Measurements from ENCODE around the gene ECSIT. TPM values are rescaled to one million over a fixed set of nuclear protein-coding genes. Genes with fewer than 3 reads are reported as not detected.

The ECSIT gene
- total and polyA plus RNA-seq, 12 donors: 28.7 to 122 (median 67.0) TPM

DNA sequence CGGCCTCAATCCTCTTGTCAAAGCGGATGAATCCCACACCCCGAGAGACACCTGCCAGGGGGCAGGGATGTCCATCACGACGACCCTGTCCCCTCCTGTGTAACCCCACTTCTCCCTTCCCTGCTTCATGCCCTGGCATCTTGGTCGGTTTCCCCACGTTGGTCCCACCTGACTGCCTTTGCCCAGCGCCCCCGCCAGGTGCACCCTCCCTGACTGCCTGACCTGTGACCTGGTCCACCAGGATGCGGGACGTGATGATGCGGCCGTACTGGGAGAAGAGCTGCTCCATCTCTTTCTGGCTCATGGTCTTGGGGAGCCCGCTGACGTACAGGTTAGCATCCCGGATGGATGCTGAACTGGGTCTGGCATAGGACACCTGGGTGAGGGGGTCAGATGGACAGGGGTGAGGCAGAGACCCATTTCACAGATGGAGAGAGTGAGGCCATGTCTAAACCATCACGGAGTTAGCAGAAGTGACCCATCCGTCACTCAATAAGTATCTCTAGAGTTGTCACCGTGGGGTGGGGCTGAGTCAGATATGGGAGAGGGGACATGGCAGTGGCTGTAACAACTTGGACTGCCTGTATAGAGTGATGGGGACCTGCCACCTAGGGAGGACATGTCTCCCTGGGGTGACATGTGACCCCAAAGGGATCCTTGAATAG is 70.6 kb downstream of the ECSIT start:
- WGBS, 4 donors: 83 to 89% (median 87%) methylated on average over 18 to 19 of the region's 19 CpGs
- no peak for DNase-seq
- intact Hi-C loops (cut with DNase I): no loop called here
- no peaks in the 10 kb centered on the region for H3K36me3 ChIP-seq (replicated peaks in 1 of 2)
- no peak for TF ChIP-seq POLR2A (IDR thresholded peaks at IDR 0.05)
- TF ChIP-seq, protein P1, sequence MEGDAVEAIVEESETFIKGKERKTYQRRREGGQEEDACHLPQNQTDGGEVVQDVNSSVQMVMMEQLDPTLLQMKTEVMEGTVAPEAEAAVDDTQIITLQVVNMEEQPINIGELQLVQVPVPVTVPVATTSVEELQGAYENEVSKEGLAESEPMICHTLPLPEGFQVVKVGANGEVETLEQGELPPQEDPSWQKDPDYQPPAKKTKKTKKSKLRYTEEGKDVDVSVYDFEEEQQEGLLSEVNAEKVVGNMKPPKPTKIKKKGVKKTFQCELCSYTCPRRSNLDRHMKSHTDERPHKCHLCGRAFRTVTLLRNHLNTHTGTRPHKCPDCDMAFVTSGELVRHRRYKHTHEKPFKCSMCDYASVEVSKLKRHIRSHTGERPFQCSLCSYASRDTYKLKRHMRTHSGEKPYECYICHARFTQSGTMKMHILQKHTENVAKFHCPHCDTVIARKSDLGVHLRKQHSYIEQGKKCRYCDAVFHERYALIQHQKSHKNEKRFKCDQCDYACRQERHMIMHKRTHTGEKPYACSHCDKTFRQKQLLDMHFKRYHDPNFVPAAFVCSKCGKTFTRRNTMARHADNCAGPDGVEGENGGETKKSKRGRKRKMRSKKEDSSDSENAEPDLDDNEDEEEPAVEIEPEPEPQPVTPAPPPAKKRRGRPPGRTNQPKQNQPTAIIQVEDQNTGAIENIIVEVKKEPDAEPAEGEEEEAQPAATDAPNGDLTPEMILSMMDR (IDR thresholded peaks at IDR 0.05): no peak
- no peak overlapping the region for H3K27ac ChIP-seq
- no peak overlapping the region for H3K4me3 ChIP-seq
- peaks cover 0 to 5% of the 10 kb centered on the region in 2 donors for H3K4me1 ChIP-seq (replicated peaks in 1 of 2)
- H3K27me3 ChIP-seq: no peaks in the 10 kb centered on the region
- no peaks in the 10 kb centered on the region for H3K9me3 ChIP-seq (replicated peaks in 1 of 3)

DNA sequence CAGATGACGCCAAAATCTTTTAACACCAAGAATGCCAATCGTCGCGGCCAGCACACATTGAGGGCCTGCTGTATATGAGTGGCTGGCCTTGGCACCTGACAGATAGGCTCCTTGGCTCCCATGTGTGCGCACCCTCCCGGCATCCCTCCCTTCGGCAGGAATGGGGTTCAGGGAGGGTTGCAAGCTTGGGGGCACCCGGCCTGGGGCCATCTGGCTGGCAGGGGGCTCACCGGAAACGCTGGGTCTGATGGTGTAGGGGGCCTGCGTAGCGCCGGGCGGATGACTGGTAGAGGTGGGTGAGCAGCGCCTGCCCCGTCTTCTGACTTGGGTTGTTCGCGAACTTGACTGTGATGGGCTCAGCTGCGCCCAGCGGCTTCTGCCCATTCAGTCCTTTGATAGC is 71.1 kb downstream of the ECSIT start:
- TF ChIP-seq, protein P1 (IDR thresholded peaks at IDR 0.05): no peak
- H3K9me3 ChIP-seq (replicated peaks in 1 of 3): no peaks in the 10 kb centered on the region
- no peak overlapping the region for H3K27ac ChIP-seq
- no peaks in the 10 kb centered on the region for H3K27me3 ChIP-seq
- WGBS, 4 donors: 84 to 87% (median 85%) methylated on average over 10 to 20 of the region's 20 CpGs
- no peak for DNase-seq
- H3K36me3 ChIP-seq (replicated peaks in 1 of 2): no peaks in the 10 kb centered on the region
- intact Hi-C loops (cut with DNase I): no loop called here
- H3K4me1 ChIP-seq (replicated peaks in 1 of 2): peaks cover 0 to 5% of the 10 kb centered on the region in 2 donors
- H3K4me3 ChIP-seq: no peak overlapping the region

DNA sequence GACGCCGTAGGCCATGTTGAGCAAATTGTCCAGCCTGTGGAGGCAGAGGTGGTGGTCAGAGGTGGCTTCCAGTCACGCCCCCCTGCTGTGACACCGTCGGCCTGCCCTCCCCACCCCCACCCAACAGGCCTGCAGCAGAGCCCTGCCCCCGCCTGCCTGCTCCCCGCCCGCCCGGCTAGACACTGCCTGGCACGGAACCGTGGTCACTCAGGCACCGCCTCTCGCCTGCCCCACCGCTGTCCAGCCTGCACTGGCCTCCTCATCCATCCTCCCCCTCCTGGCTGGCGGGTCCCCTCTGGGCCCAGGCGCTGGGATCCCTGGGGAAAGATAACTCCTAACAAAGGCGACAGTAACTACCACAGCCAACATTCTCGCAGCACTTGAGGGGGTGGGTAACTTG is 71.8 kb downstream of the ECSIT start:
- intact Hi-C loops (cut with DNase I): no loop called here
- WGBS, 4 donors: 50 to 65% (median 54%) methylated on average over 8 to 18 of the region's 18 CpGs
- TF ChIP-seq, protein P1 (IDR thresholded peaks at IDR 0.05): no peak
- TF ChIP-seq POLR2A (IDR thresholded peaks at IDR 0.05): no peak
- Histone ChIP-seq H3K27me3 (no peaks in the 10 kb centered on the region), H3K36me3 (replicated peaks in 1 of 2) (no peaks in the 10 kb centered on the region), H3K9me3 (replicated peaks in 1 of 3) (no peaks in the 10 kb centered on the region), H3K4me3 (no peak overlapping the region), H3K4me1 (replicated peaks in 1 of 2) (peaks cover 0 to 5% of the 10 kb centered on the region in 2 donors), H3K27ac (no peak overlapping the region)
- peak in 1 of 7 donors; percentile 20 for DNase-seq

DNA sequence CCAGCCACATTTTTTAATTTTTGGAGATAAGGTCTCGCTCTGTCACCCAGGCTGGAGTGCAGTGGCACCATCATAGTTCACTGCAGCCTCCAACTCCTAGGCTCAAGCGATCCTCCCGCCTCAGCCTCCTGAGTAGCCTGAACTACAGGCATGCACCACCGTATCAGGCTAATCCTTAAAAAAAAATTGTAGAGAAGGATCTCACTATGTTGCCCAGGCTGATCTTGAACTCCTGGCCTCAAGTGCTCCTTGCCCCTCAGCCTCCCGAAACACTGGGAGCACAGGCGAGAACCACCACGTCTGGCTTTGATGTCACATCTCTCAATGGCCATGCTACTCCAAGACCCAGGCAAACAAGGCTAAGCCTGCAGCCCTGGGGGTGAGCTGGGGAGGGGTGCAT is 72.3 kb downstream of the ECSIT start:
- 87 to 95% (median 94%) methylated on average over 4 to 7 of the region's 7 CpGs for WGBS, 4 donors
- H3K4me3 ChIP-seq: no peak overlapping the region
- no peaks in the 10 kb centered on the region for H3K27me3 ChIP-seq
- H3K27ac ChIP-seq: no peak overlapping the region
- H3K4me1 ChIP-seq (replicated peaks in 1 of 2): peaks cover 0 to 5% of the 10 kb centered on the region in 2 donors
- TF ChIP-seq, protein P1 (IDR thresholded peaks at IDR 0.05): no peak
- no peak for TF ChIP-seq POLR2A (IDR thresholded peaks at IDR 0.05)
- H3K36me3 ChIP-seq (replicated peaks in 1 of 2): no peaks in the 10 kb centered on the region
- intact Hi-C loops (cut with DNase I): no loop called here
- H3K9me3 ChIP-seq (replicated peaks in 1 of 3): no peaks in the 10 kb centered on the region
- no peak for DNase-seq

Small RNAs within 50 kb of the gene (microRNA-seq; reads per million reads assigned to microRNA genes)
- 0 to 0.28 (median 0) reads per million in 3 donors for gene MIR7974

Small RNAs within 50 kb of the gene (small RNA-seq; reads per million reads assigned to genes)
- gene MIR7974: 0.17 to 0.24 reads per million in 2 donors
- gene RN7SL833P: 0 reads per million in 2 donors

Other genes with a start within 250 kb of the ECSIT start
- gene TSPAN16, start 233.0 kb downstream of the ECSIT start, total RNA-seq: not detected
- not detected for gene TSPAN16, start 233.0 kb downstream of the ECSIT start, polyA plus RNA-seq
- gene RAB3D, start 189.5 kb downstream of the ECSIT start, total RNA-seq: 10 to 100 TPM in 6 of 9 donors, 1 to 10 TPM in 3; 4.2 to 23.9 (median 13.4) TPM
- 1 to 10 TPM; 2.6 to 4.3 (median 3.3) TPM for gene RAB3D, start 189.5 kb downstream of the ECSIT start, polyA plus RNA-seq
- gene TMEM205, start 182.9 kb downstream of the ECSIT start, total RNA-seq: 1,000 to 10,000 TPM in 1 of 9 donors, 100 to 1,000 TPM in 8; 185 to 1,314 (median 282) TPM
- 100 to 1,000 TPM; 135 to 306 (median 207) TPM for gene TMEM205, start 182.9 kb downstream of the ECSIT start, polyA plus RNA-seq
- gene CCDC159, start 182.6 kb downstream of the ECSIT start, total RNA-seq: 10 to 100 TPM; 24.1 to 83.7 (median 57.5) TPM
- 100 to 1,000 TPM in 2 of 3 donors, 10 to 100 TPM in 1; 33.8 to 479 (median 238) TPM for gene CCDC159, start 182.6 kb downstream of the ECSIT start, polyA plus RNA-seq
- 10 to 100 TPM in 8 of 9 donors, 1 to 10 TPM in 1; 8.5 to 46.8 (median 42.6) TPM for gene PLPPR2, start 173.7 kb downstream of the ECSIT start, total RNA-seq
- 10 to 100 TPM; 12.1 to 57.0 (median 39.9) TPM for gene PLPPR2, start 173.7 kb downstream of the ECSIT start, polyA plus RNA-seq
- gene SWSAP1, start 154.5 kb downstream of the ECSIT start, total RNA-seq: 1 to 10 TPM; 2.6 to 5.5 (median 4.2) TPM
- 1 to 10 TPM; 2.1 to 8.4 (median 6.0) TPM for gene SWSAP1, start 154.5 kb downstream of the ECSIT start, polyA plus RNA-seq
- gene EPOR, start 144.8 kb downstream of the ECSIT start, total RNA-seq: 10 to 100 TPM; 15.7 to 37.9 (median 23.8) TPM
- 10 to 100 TPM in 2 of 3 donors, 1 to 10 TPM in 1; 6.8 to 74.0 (median 49.3) TPM for gene EPOR, start 144.8 kb downstream of the ECSIT start, polyA plus RNA-seq
- gene RGL3, start 109.8 kb downstream of the ECSIT start, total RNA-seq: 10 to 100 TPM; 10.3 to 63.9 (median 33.0) TPM
- 100 to 1,000 TPM in 1 of 3 donors, 10 to 100 TPM in 2; 24.2 to 207 (median 64.1) TPM for gene RGL3, start 109.8 kb downstream of the ECSIT start, polyA plus RNA-seq
- 1 to 10 TPM in 8 of 9 donors, under 1 TPM in 1; 0.69 to 4.7 (median 2.5) TPM for gene ODAD3, start 94.0 kb downstream of the ECSIT start, total RNA-seq
- gene ODAD3, start 94.0 kb downstream of the ECSIT start, polyA plus RNA-seq: 1 to 10 TPM; 3.1 to 7.9 (median 4.8) TPM
- 100 to 1,000 TPM in 8 of 9 donors, 10 to 100 TPM in 1; 64.4 to 359 (median 246) TPM for gene PRKCSH, start 93.5 kb downstream of the ECSIT start, total RNA-seq
- 100 to 1,000 TPM; 142 to 228 (median 177) TPM for gene PRKCSH, start 93.5 kb downstream of the ECSIT start, polyA plus RNA-seq
- 1 to 10 TPM in 3 of 9 donors, under 1 TPM in 3, not detected in 3; 0.11 to 5.4 (median 0.72) TPM for gene ELAVL3, start 48.1 kb downstream of the ECSIT start, total RNA-seq
- 1 to 10 TPM in 2 of 3 donors, under 1 TPM in 1; 0.47 to 1.5 (median 1.2) TPM for gene ELAVL3, start 48.1 kb downstream of the ECSIT start, polyA plus RNA-seq
- 10 to 100 TPM in 6 of 9 donors, 1 to 10 TPM in 3; 4.2 to 18.4 (median 11.5) TPM for gene ZNF653, start 23.3 kb downstream of the ECSIT start, total RNA-seq
- 10 to 100 TPM in 2 of 3 donors, 1 to 10 TPM in 1; 5.1 to 37.7 (median 23.2) TPM for gene ZNF653, start 23.3 kb downstream of the ECSIT start, polyA plus RNA-seq
- 10 to 100 TPM in 3 of 9 donors, 1 to 10 TPM in 5, under 1 TPM in 1; 0.94 to 20.5 (median 7.5) TPM for gene CNN1, start 9.7 kb upstream of the ECSIT start, total RNA-seq
- gene CNN1, start 9.7 kb upstream of the ECSIT start, polyA plus RNA-seq: 10 to 100 TPM; 15.5 to 76.5 (median 40.9) TPM
- 10 to 100 TPM; 24.4 to 67.6 (median 48.7) TPM for gene ELOF1, start 30.1 kb upstream of the ECSIT start, total RNA-seq
- 100 to 1,000 TPM in 2 of 3 donors, 10 to 100 TPM in 1; 60.7 to 127 (median 119) TPM for gene ELOF1, start 30.1 kb upstream of the ECSIT start, polyA plus RNA-seq
- 10 to 100 TPM in 5 of 9 donors, 1 to 10 TPM in 4; 1.4 to 28.8 (median 10.9) TPM for gene ACP5, start 48.5 kb upstream of the ECSIT start, total RNA-seq
- gene ACP5, start 48.5 kb upstream of the ECSIT start, polyA plus RNA-seq: 100 to 1,000 TPM in 1 of 3 donors, 1 to 10 TPM in 2; 6.5 to 152 (median 9.0) TPM
- 10 to 100 TPM in 5 of 9 donors, 1 to 10 TPM in 4; 6.3 to 16.6 (median 10.7) TPM for gene ZNF627, start 68.3 kb upstream of the ECSIT start, total RNA-seq
- gene ZNF627, start 68.3 kb upstream of the ECSIT start, polyA plus RNA-seq: 10 to 100 TPM in 1 of 3 donors, 1 to 10 TPM in 2; 3.8 to 12.0 (median 3.9) TPM
- gene ZNF823, start 209.8 kb upstream of the ECSIT start, total RNA-seq: 1 to 10 TPM; 2.6 to 9.1 (median 4.7) TPM
- gene ZNF823, start 209.8 kb upstream of the ECSIT start, polyA plus RNA-seq: 1 to 10 TPM; 2.8 to 4.7 (median 3.6) TPM
- gene ZNF441, start 237.9 kb upstream of the ECSIT start, total RNA-seq: 10 to 100 TPM in 2 of 9 donors, 1 to 10 TPM in 7; 2.8 to 14.2 (median 7.7) TPM
- 1 to 10 TPM; 4.4 to 9.7 (median 6.5) TPM for gene ZNF441, start 237.9 kb upstream of the ECSIT start, polyA plus RNA-seq

Measured in adrenal gland (tissue), 12 donors.